ENCODE measurements around the gene TIMM21. TPM values are rescaled to one million over a fixed set of nuclear protein-coding genes. Genes with fewer than 3 reads are reported as not detected.

The TIMM21 gene
- polyA plus RNA-seq, 1 experiment = 21.2 TPM

DNA sequence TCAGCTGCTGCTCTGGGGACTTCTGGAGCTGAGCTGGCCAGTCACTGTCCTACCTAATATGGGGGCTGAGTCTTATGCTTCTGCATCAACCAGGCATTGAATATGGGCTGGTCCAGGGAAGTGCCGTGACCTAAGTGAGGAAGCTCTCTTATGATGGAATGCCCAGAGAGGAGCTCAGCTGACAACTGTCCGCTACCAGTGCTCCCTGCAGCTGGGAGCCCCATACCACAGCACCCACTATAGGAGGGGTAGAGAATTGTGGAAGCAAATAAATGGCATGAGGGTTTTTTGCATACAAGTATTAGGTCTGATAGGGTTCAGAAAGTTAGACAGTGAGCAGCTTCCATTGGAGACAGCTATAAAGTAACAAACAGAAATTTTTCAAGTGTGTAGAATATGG, 4.5 kb downstream of the TIMM21 start:
- ChIA-PET CTCF (no interaction called here), POLR2A (no interaction called here)

DNA sequence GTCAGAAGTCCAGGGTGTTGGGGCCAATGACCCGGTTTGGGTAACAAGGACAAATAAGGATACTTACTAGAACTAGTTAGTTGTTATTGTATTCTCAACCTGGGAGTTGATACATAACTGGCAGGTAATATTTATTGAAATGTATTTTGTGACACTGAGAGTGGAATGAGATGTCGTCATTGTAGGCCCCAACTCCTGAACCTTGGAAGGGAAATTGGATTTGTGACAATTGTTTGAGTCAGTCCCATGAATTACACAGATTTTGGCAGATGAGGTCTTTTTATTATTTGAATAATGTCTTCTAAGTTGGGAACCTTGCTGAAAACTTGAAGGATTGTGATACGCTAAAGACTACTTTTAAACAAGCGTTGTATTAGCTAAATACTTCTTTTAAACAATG, 5.1 kb downstream of the TIMM21 start:
- ChIA-PET POLR2A (no interaction called here), CTCF (interaction anchor here (1.0 kb wide), 1 partner anchor 71 kb away, joined by 3 read pairs; no protein-coding TSS in a partner anchor)
- DNase-seq (ENCODE audit: low read depth) = no peak
- TF ChIP-seq, protein P1, sequence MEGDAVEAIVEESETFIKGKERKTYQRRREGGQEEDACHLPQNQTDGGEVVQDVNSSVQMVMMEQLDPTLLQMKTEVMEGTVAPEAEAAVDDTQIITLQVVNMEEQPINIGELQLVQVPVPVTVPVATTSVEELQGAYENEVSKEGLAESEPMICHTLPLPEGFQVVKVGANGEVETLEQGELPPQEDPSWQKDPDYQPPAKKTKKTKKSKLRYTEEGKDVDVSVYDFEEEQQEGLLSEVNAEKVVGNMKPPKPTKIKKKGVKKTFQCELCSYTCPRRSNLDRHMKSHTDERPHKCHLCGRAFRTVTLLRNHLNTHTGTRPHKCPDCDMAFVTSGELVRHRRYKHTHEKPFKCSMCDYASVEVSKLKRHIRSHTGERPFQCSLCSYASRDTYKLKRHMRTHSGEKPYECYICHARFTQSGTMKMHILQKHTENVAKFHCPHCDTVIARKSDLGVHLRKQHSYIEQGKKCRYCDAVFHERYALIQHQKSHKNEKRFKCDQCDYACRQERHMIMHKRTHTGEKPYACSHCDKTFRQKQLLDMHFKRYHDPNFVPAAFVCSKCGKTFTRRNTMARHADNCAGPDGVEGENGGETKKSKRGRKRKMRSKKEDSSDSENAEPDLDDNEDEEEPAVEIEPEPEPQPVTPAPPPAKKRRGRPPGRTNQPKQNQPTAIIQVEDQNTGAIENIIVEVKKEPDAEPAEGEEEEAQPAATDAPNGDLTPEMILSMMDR (IDR thresholded peaks at IDR 0.05; ENCODE audit: insufficient read depth, low read depth, low read length) = no peak
- peaks cover 1% of the 10 kb centered on the region; the same call in 1 of the 2 replicates for H3K36me3 ChIP-seq (ENCODE audit: control insufficient read depth, insufficient read depth, low read length)
- H3K4me3 ChIP-seq (ENCODE audit: low read depth, low read length) = no peak overlapping the region
- no peaks in the 10 kb centered on the region for H3K27me3 ChIP-seq (ENCODE audit: control insufficient read depth, insufficient read depth, low read length)

More for the DNA sequence above, 4.5 kb downstream of the TIMM21 start:
- H3K4me3 ChIP-seq (ENCODE audit: low read depth, low read length) = no peak overlapping the region
- DNase-seq (ENCODE audit: low read depth) = no peak
- TF ChIP-seq, protein P1 (IDR thresholded peaks at IDR 0.05; ENCODE audit: insufficient read depth, low read depth, low read length) = no peak
- H3K36me3 ChIP-seq (ENCODE audit: control insufficient read depth, insufficient read depth, low read length) = peaks cover 1% of the 10 kb centered on the region; the same call in 1 of the 2 replicates
- H3K27me3 ChIP-seq (ENCODE audit: control insufficient read depth, insufficient read depth, low read length) = no peaks in the 10 kb centered on the region

DNA sequence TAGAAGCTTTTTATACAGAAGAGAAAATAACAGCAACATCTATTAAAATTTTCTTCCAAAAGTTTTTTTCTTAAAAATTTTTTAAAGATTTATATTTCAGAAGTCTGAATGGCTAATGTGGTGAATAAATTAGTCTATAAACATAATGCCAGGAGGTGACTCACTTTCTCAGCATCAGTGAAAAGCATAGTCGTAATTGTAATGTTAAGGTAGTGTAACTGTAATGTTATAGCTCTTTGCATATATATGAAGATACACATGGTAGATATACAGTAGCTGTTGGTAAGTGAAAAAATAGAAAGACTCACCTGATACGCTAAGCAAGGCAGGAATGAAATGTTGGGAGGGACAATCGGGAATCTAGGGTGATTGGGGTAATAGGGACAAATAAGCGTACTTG, 5.5 kb downstream of the TIMM21 start:
- Histone ChIP-seq H3K27me3 (ENCODE audit: control insufficient read depth, insufficient read depth, low read length) (no peaks in the 10 kb centered on the region), H3K4me3 (ENCODE audit: low read depth, low read length) (no peak overlapping the region), H3K36me3 (ENCODE audit: control insufficient read depth, insufficient read depth, low read length) (peaks cover 1% of the 10 kb centered on the region; the same call in 1 of the 2 replicates)
- TF ChIP-seq, protein P1 (IDR thresholded peaks at IDR 0.05; ENCODE audit: insufficient read depth, low read depth, low read length) = no peak
- no peak for DNase-seq (ENCODE audit: low read depth)
- ChIA-PET CTCF (interaction anchor here (1.0 kb wide), 1 partner anchor 71 kb away, joined by 3 read pairs; no protein-coding TSS in a partner anchor), POLR2A (no interaction called here)

DNA sequence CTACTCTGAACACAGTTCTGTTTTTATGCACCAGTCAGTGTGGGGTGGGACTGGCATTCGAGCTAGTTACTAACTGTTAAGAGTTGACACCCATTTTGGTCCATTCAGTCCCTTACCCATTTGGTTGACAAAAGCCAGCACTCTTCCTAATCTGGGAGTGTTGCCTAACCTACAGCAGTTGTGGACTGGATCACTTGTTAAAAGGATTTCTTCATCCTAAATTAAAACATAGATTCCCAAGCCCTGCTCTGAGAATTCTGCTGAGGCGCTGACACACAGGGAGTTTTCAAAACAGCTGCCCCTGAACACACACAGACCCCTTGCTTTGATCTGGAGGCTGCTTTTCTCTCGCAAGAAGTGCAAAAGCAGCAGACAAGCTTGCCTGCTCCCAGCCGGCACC, 6.4 kb downstream of the TIMM21 start:
- no peak for DNase-seq (ENCODE audit: low read depth)

DNA sequence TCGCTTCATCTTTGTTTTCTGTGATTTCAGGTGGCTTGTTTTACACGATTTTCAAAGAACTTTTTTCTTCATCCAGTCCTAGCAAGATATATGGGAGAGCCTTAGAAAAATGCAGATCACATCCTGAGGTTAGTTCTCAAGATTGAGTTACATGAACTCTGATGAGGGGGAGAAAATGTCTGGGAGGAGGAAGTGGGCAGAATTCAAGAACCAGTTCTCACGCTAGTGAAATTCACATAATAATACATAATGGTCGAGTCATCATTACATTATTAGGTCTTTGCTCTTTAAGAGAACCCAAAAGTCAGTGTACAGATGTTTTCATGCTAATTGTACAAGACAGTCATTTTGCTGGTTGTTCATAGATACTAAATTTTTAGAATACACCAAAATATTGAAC, 7.0 kb downstream of the TIMM21 start:
- no peak for DNase-seq (ENCODE audit: low read depth)
- ChIA-PET POLR2A (no interaction called here), CTCF (no interaction called here)
- Histone ChIP-seq H3K4me3 (ENCODE audit: low read depth, low read length) (no peak overlapping the region), H3K27me3 (ENCODE audit: control insufficient read depth, insufficient read depth, low read length) (no peaks in the 10 kb centered on the region), H3K36me3 (ENCODE audit: control insufficient read depth, insufficient read depth, low read length) (peaks cover 2% of the 10 kb centered on the region)
- TF ChIP-seq, protein P1 (IDR thresholded peaks at IDR 0.05; ENCODE audit: insufficient read depth, low read depth, low read length) = no peak

More for the DNA sequence above, 6.4 kb downstream of the TIMM21 start:
- Histone ChIP-seq H3K36me3 (ENCODE audit: control insufficient read depth, insufficient read depth, low read length) (peaks cover 1% of the 10 kb centered on the region), H3K4me3 (ENCODE audit: low read depth, low read length) (no peak overlapping the region), H3K27me3 (ENCODE audit: control insufficient read depth, insufficient read depth, low read length) (no peaks in the 10 kb centered on the region)
- POLR2A ChIA-PET = no interaction called here
- CTCF ChIA-PET = no interaction called here
- TF ChIP-seq, protein P1 (IDR thresholded peaks at IDR 0.05; ENCODE audit: insufficient read depth, low read depth, low read length) = no peak

All from BJ (cell line).